Measurements from ENCODE around the gene FAM107A.

FAM107A gene

GRCh38 chr3:58520403-58521335 lies 56.5 kb downstream of the FAM107A start:
- DNase-seq (ENCODE audit: low read depth in 4 of 4, low spot score in 1 of 4) = no peak

DNA sequence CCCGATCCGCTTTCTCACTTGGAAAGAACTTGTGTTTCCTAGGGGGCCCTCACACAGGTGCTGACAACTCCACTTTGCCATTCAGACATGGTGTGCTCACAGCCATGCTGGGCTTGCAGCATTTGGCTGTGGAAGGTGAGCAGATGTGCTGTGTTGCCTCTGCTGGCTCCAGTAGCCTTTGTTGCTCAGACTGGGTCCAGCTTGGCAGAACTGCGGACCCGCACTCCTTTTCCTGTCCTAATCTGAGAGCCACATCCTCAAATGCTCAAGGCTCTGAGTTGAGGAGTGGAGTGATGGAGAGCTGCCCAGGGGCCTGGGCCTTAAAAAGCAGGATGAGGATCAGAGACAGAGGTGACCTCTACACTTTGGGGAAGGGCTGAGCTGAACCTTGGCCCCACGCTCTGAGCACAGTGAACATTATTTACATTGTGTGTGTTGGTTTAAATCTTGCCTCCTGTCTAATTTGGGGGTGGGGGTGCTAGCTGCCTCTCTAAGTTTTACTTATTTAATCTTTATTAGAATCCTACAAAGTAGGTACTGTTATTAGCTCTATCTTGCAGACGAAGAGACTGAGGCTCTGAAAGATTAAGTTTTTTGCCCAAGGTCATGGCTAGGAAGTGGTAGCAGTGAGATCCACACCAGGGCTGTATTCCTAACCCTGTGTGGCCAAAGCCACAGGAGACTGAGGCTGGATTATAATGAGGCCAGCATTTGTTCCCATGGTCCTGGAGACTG lies 57.4 kb downstream of the FAM107A start:
- DNase-seq (ENCODE audit: low read depth in 4 of 4, low spot score in 1 of 4) = no peak

GRCh38 chr3:58518291-58518789 lies 58.9 kb downstream of the FAM107A start:
- DNase-seq (ENCODE audit: low read depth in 4 of 4, low spot score in 1 of 4) = no peak

DNA sequence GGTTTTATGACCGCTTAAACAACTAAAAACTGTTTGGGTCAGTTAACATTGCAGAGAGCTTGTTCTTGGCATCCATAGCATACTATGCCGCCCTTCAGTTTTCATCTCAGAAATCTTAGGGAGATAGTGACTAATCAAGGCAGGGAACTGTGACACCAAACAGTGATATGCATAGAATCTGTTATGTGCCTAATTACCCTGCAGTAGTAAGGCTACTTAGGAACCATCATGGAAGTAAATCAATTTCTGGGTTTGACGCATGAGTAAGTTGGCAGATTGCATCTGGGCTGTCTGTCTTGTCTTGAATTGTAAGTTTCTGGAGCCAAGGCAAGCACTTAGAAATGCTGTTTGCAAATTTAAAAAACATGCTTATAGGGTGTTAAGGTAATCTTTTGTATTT lies 62.8 kb downstream of the FAM107A start:
- no peak for DNase-seq (ENCODE audit: low read depth in 4 of 4, low spot score in 1 of 4)
